Measurements from ENCODE around the gene KCND2. TPM values are rescaled to one million over a fixed set of nuclear protein-coding genes. Genes with fewer than 3 reads are reported as not detected.

KCND2 gene
- total and polyA plus RNA-seq, 2 of the 4 experiments (the other 2 are of a cell fraction), result under 0.01 TPM; not detected in 1

- H3K36me3 ChIP-seq (ENCODE audit: control insufficient read depth, insufficient read depth, low read length), result no peaks in the 10 kb centered on the region
- no peak overlapping the region for H2BK5ac ChIP-seq (ENCODE audit: low read depth, low read length, poor library complexity, severe bottlenecking)
- H3K23ac ChIP-seq (ENCODE audit: low read depth, low read length), result no peak overlapping the region
- H3K4me1 ChIP-seq (ENCODE audit: control insufficient read depth, insufficient read depth, low read length), result no peaks in the 10 kb centered on the region
- H3K9ac ChIP-seq (ENCODE audit: low read depth, low read length), result no peak overlapping the region
- WGBS, 2 experiments (ENCODE audit: extremely low coverage in 2 of 2, insufficient read length in 1 of 2), result no CpG with 5 or more reads among the region's 1 CpG
- no peaks in the 10 kb centered on the region for H3K27me3 ChIP-seq (ENCODE audit: control insufficient read depth, insufficient read depth, low read length)
- no peak for TF ChIP-seq ELK1 (IDR thresholded peaks at IDR 0.05; ENCODE audit: borderline replicate concordance, low read depth, low read length)
- TF ChIP-seq CEBPB (IDR thresholded peaks at IDR 0.05; ENCODE audit: low read depth, low read length), result peak; percentile 56
- H4K20me1 ChIP-seq (ENCODE audit: insufficient read depth, low read length), result no peaks in the 10 kb centered on the region
- DNase-seq (no peak), ATAC-seq (ENCODE audit: low read depth) (no peak)
- H3K9me3 ChIP-seq (ENCODE audit: control insufficient read depth, insufficient read depth, low read length), result no peaks in the 10 kb centered on the region
- ChIA-PET POLR2A (ENCODE audit: unreplicated experiment) (no interaction called here), CTCF (no interaction called here)
- H3K9me1 ChIP-seq (ENCODE audit: insufficient read depth, low read length), result no peaks in the 10 kb centered on the region
- no peak overlapping the region for H2BK15ac ChIP-seq (ENCODE audit: low read depth, low read length)
- H2AFZ ChIP-seq (replicated peaks; ENCODE audit: low read length, poor library complexity), result no peak overlapping the region
- H2BK120ac ChIP-seq (ENCODE audit: low read depth, low read length), result no peak overlapping the region
- H3K4ac ChIP-seq (ENCODE audit: low read depth, low read length), result no peak overlapping the region
- no peak overlapping the region for H4K91ac ChIP-seq (ENCODE audit: insufficient read depth, low read depth, low read length)
- no peak overlapping the region for H4K8ac ChIP-seq (ENCODE audit: low read depth in 2 of 2, low read length in 2 of 2)
- no peak overlapping the region for H3K14ac ChIP-seq (replicated peaks; ENCODE audit: low read depth, low read length)
- H2AK5ac ChIP-seq (ENCODE audit: low read depth, low read length), result no peak overlapping the region
- no peak overlapping the region for H2BK20ac ChIP-seq (ENCODE audit: low read depth, low read length)
- dilution Hi-C loops (cut with HindIII; ENCODE audit: low sequenced_read_pairs, unreplicated experiment), result no loop called here
- BruUV-seq (replicated peaks), result no TSS peak
- H3K4me2 ChIP-seq (ENCODE audit: low read depth, low read length), result no peak overlapping the region
- H4K5ac ChIP-seq (ENCODE audit: low read depth, low read length), result no peak overlapping the region
- no peak overlapping the region for H3K27ac ChIP-seq (ENCODE audit: insufficient read depth, low read length)
- no peak overlapping the region for H3K56ac ChIP-seq (ENCODE audit: extremely low read depth, insufficient read depth, low read length)
- no peak overlapping the region for H3K18ac ChIP-seq (ENCODE audit: low read depth, low read length)
- in situ Hi-C loops (cut with MboI; ENCODE audit: low sequenced_read_pairs), result no loop called here
- H3K4me3 ChIP-seq (ENCODE audit: insufficient read depth, low read depth, low read length), result no peak overlapping the region
- no peak overlapping the region for H2AK9ac ChIP-seq (replicated peaks; ENCODE audit: low read depth, low read length, poor library complexity)
- intact Hi-C loops (cut with micrococcal nuclease), result no loop called here
- H3K79me1 ChIP-seq (ENCODE audit: low read depth in 1 of 2, low read length in 2 of 2), result no peaks in the 10 kb centered on the region
These were observed 171.7 kb downstream of the KCND2 start for GRCh38 chr7:120444650-120445049.
